BLaER1 treated with 17β-estradiol and CSF1 and Interleukin-3, amounts not matched to agents 10 nM and 100 nM (cell line): Measurements from ENCODE around the gene SLC10A3.

Experiments
- H3K27ac ChIP-seq, 11 experiments: shearing (Covaris generic); formaldehyde crosslinking; 2 replicates each; pipeline ENCODE4 v1.8.1; 2022
- H3K27me3 ChIP-seq, 11 experiments: shearing (Covaris generic); formaldehyde crosslinking; 2 replicates each; pipeline ENCODE4 v1.8.1; 2022
- H3K36me3 ChIP-seq, 11 experiments: shearing (Covaris generic); formaldehyde crosslinking; 2 replicates each; pipeline ENCODE4 v1.8.1; 2022
- H3K4me1 ChIP-seq, 10 experiments: shearing (Covaris generic); formaldehyde crosslinking; 2 replicates each; pipeline ENCODE4 v1.8.1; 2022
- H3K4me2 ChIP-seq, 11 experiments: shearing (Covaris generic); formaldehyde crosslinking; 2 replicates each; pipeline ENCODE4 v1.8.1; 2022
- H3K4me3 ChIP-seq, 10 experiments: shearing (Covaris generic); formaldehyde crosslinking; 2 replicates each; pipeline ENCODE4 v1.8.1; 2022
- H3K9ac ChIP-seq, 11 experiments: shearing (Covaris generic); formaldehyde crosslinking; 2 replicates each; pipeline ENCODE4 v1.8.1; 2022
- H3K9me3 ChIP-seq, 11 experiments: shearing (Covaris generic); formaldehyde crosslinking; replicated peaks in 1 of 11; 2 replicates each; pipeline ENCODE4 v1.8.1; 2022
- H4K20me1 ChIP-seq, 11 experiments: shearing (Covaris generic); formaldehyde crosslinking; 2 replicates each; pipeline ENCODE4 v1.8.1; 2022
- Cebpa-rat ChIP-seq, 11 experiments: shearing (Covaris generic); IDR thresholded peaks; 2 replicates each; pipeline ENCODE4 v1.8.1; 2022

SLC10A3 gene

DNA sequence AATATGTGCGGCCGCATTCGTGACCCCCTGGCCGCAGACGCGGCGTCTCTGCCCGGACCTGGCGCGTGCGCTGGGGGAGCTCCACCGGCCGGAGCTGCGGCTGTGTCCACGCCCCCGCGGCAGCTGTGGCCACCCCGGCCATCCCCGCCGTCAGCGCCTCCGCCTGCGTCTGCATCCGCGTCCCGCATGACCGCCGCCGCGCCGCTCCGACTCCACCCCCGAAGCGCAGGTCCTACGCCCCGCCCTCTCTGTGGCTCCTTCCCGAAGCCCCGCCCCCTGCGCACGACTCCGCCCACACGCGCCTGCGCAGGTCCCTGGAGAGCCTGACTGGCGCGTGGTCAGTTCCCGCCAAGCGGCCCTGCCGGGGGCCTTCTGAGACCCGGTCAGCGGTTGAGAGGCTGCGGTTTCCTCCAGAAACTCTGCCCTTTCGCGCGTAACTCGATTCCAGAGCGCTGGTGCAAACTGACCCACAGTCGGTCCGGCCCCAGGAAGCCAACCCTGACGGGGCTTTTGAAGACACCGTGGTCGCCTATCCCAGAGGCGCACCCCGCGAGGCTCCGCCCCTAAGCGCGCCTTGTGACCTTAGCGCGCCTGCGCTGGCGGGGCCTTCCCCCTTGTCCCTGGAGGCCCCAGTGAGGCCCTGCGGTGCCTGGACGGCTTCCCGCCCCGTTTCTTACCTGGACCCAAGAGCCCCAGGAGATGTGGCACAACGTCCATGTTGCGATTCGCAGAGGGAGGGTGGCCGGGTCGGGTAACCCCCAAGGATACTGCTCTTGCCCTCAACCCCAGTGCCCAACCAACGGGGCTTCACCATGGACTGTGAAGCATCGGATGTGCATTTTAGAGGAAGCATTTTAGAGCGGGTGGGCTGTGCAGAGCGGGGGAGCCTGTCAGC, 11.5 kb downstream of the SLC10A3 start, which contains the start of gene LAGE3:
Gene LAGE3, minus strand, starts transcription at position 554 of the 895 bp plus-strand sequence. Its CDS starts 366 bp downstream, at position 188.
- Histone ChIP-seq H3K4me1 (peaks cover 31 to 55% (median 39%) of the 10 kb centered on the region in 10 experiments), H3K4me3 (peak within 1 kb of the TSS; percentile 45 to 73 (median 62)), H3K9ac (peak within 1 kb of the TSS; percentile 60 to 81 (median 77)), H3K27me3 (peaks cover 34 to 73% (median 62%) of the 10 kb centered on the region in 11 experiments), H3K9me3 (peaks cover 0 to 8% (median 0%) of the 10 kb centered on the region in 11 experiments; a peak in 2 of 22 replicates), H3K27ac (peak within 1 kb of the TSS; percentile 40 to 89 (median 84)), H4K20me1 (peaks cover 0 to 27% (median 14%) of the 10 kb centered on the region in 11 experiments; a peak in 13 of 22 replicates), H3K36me3 (peaks cover 0 to 13% (median 4%) of the 10 kb centered on the region in 11 experiments; a peak in 7 of 22 replicates), H3K4me2 (peak within 1 kb of the TSS; percentile 49 to 91 (median 78))
- TF ChIP-seq Cebpa-rat (IDR thresholded peaks at IDR 0.05), result no peak

DNA sequence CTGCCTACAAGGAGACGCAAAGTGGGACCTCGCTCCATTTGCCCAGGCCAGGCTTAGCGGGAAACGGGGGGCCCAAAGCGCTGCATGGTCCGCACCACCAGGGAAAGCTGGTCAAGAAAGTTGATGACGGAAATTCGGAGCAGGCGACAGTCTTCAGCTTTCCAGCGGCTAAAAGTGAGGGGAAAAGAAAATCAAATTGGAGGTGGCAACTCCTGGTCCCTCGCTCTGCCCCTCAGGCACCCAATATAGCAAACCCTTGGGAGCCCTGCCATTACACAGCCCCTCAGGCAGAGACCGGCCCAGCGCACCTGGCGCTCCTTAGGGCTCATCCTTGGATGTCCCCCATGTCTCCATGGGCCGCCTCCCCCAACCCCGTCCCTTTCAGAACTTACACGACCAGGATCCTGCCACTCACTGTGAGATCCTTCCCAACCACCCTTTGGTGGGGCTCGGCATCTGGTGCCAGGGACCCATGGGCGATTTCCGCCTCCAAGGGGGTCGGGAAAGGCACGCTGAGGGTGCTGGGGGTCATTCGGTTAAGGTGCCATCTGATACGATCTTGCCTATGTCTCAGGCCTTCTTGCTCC, 12.4 kb downstream of the SLC10A3 start:
- Histone ChIP-seq H3K9ac (peak overlapping the region; percentile 60 to 81 (median 77); a peak in 21 of 22 replicates), H3K36me3 (peaks cover 0 to 17% (median 6%) of the 10 kb centered on the region in 11 experiments; a peak in 5 of 22 replicates), H3K4me2 (peak overlapping the region; percentile 49 to 91 (median 78)), H3K9me3 (peaks cover 0 to 8% (median 0%) of the 10 kb centered on the region in 11 experiments; a peak in 2 of 22 replicates), H3K27me3 (peaks cover 29 to 73% (median 59%) of the 10 kb centered on the region in 11 experiments), H3K4me3 (peak overlapping the region; percentile 45 to 73 (median 62)), H3K27ac (peak overlapping the region in 10 of 11 experiments; percentile 40 to 89 (median 83); a peak in 15 of 22 replicates), H4K20me1 (peaks cover 0 to 29% (median 15%) of the 10 kb centered on the region in 11 experiments; a peak in 14 of 22 replicates), H3K4me1 (peaks cover 21 to 45% (median 29%) of the 10 kb centered on the region in 10 experiments)
- TF ChIP-seq Cebpa-rat (IDR thresholded peaks at IDR 0.05), result no peak

DNA sequence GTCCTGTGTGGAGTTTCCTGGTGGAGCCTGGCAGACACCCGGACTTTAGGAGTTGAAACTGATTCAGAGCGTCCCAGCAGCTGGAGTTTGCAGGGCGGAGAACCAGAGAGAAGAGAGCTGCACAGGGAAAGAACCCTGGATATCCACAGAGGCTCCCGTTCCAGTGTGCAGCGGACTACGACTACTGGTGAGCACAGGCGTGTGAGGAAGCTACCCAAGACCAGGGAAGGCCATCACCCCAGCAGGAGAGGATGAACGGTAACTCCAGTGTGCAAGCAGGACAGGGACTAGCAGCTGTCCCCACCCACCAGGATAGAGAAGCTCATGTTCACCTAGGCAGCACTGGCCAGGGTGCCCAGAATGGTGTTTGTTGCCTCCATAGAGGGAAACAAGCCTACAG, 13.6 kb downstream of the SLC10A3 start:
- Histone ChIP-seq H3K4me3 (no peak overlapping the region), H3K27ac (no peak overlapping the region), H3K36me3 (peaks cover 0 to 28% (median 8%) of the 10 kb centered on the region in 11 experiments; a peak in 11 of 22 replicates), H4K20me1 (peaks cover 0 to 40% (median 14%) of the 10 kb centered on the region in 11 experiments; a peak in 14 of 22 replicates), H3K9me3 (peaks cover 0 to 8% (median 0%) of the 10 kb centered on the region in 11 experiments; a peak in 2 of 22 replicates), H3K9ac (no peak overlapping the region), H3K4me2 (peak overlapping the region in 2 of 11 experiments; percentile 6 to 34; a peak in 1 of 22 replicates), H3K27me3 (peaks cover 17 to 71% (median 49%) of the 10 kb centered on the region in 11 experiments), H3K4me1 (peaks cover 15 to 34% (median 21%) of the 10 kb centered on the region in 10 experiments; a peak in 19 of 20 replicates)
- TF ChIP-seq Cebpa-rat (IDR thresholded peaks at IDR 0.05), result no peak

DNA sequence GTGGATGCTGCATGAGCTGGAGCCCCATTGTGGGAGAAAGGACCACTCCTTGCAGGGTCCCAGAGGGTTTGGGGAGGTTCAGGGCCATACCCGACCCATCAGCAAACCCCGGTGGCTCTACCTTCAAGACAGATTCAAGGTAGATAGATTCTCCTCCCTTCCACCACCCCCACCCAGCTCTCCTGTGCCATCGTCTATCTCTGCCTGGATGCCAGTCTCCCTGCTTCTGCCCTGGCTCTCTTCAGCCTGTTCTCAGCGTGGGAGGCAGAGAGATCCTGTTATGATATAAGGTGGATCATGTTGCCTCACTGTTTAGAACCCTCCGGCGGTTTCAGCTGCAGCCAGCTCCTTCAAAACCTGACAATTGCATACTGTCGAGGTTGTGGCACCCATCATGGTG, 16.7 kb downstream of the SLC10A3 start:
- peaks cover 0 to 15% (median 6%) of the 10 kb centered on the region in 11 experiments; a peak in 7 of 22 replicates for H3K9me3 ChIP-seq
- H3K9ac ChIP-seq, result no peak overlapping the region
- no peak overlapping the region for H3K4me3 ChIP-seq
- H3K27me3 ChIP-seq, result peaks cover 0 to 55% (median 35%) of the 10 kb centered on the region in 11 experiments; a peak in 21 of 22 replicates
- H3K4me2 ChIP-seq, result no peak overlapping the region
- H3K36me3 ChIP-seq, result peaks cover 6 to 60% (median 38%) of the 10 kb centered on the region in 11 experiments; a peak in 20 of 22 replicates
- peaks cover 6 to 17% (median 11%) of the 10 kb centered on the region in 10 experiments; a peak in 17 of 20 replicates for H3K4me1 ChIP-seq
- TF ChIP-seq Cebpa-rat (IDR thresholded peaks at IDR 0.05), result no peak
- no peak overlapping the region for H3K27ac ChIP-seq
- H4K20me1 ChIP-seq, result peaks cover 0 to 63% (median 26%) of the 10 kb centered on the region in 11 experiments; a peak in 16 of 22 replicates

DNA sequence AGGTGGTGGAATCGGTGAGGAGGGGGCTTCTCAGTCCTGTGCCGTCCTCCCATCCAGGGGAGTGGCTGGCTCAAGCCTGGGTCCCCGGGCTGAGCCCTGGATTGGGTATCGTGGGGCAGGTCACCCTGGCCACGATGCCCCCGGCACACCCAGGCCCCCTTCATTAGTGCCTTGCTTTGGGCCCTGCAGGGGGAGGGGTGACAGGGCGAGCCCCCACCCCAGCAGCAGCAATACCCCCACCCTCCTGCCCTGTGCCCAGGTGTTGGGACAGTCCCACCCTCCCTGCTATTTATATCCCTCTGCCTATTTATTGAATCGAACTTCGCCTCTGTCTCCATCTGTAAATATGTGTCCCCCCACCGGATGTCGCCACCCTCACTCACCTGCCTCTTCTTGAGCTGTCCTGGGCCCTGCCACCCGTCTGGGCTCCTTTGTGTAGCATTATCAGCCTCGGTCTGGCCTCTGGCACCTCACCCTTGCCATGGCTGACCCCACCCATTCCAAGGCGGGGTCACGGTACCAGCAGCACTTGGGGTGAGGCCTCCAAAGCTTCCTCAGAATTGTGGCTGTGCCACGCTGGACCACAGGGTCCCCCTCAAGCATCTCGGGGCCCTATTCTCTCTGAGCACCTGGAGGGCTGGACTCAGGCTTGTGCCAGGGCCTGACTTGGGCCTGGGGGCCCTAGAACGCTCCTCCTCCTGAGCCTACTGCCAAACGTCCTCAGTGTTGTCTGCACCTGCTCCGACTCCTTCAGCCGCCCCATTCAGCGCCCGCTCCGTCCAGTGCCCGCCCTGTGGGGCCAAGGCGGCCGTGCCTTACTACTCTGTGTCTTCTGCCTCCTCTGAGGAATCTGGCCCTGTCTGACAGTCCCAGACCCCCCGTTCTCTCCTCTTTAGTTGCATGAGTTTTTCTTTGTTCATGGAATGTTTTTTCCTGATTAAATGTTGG, 17.5 kb downstream of the SLC10A3 start:
- Histone ChIP-seq H3K27ac (no peak overlapping the region), H3K27me3 (peaks cover 0 to 52% (median 32%) of the 10 kb centered on the region in 11 experiments; a peak in 21 of 22 replicates), H3K4me2 (no peak overlapping the region), H3K36me3 (peaks cover 8 to 67% (median 45%) of the 10 kb centered on the region in 11 experiments; a peak in 21 of 22 replicates), H3K4me3 (no peak overlapping the region), H3K4me1 (peaks cover 4 to 14% (median 9%) of the 10 kb centered on the region in 10 experiments; a peak in 17 of 20 replicates), H3K9ac (no peak overlapping the region), H4K20me1 (peaks cover 0 to 71% (median 30%) of the 10 kb centered on the region in 11 experiments; a peak in 16 of 22 replicates), H3K9me3 (peaks cover 0 to 20% (median 12%) of the 10 kb centered on the region in 11 experiments; a peak in 9 of 22 replicates)
- no peak for TF ChIP-seq Cebpa-rat (IDR thresholded peaks at IDR 0.05)

DNA sequence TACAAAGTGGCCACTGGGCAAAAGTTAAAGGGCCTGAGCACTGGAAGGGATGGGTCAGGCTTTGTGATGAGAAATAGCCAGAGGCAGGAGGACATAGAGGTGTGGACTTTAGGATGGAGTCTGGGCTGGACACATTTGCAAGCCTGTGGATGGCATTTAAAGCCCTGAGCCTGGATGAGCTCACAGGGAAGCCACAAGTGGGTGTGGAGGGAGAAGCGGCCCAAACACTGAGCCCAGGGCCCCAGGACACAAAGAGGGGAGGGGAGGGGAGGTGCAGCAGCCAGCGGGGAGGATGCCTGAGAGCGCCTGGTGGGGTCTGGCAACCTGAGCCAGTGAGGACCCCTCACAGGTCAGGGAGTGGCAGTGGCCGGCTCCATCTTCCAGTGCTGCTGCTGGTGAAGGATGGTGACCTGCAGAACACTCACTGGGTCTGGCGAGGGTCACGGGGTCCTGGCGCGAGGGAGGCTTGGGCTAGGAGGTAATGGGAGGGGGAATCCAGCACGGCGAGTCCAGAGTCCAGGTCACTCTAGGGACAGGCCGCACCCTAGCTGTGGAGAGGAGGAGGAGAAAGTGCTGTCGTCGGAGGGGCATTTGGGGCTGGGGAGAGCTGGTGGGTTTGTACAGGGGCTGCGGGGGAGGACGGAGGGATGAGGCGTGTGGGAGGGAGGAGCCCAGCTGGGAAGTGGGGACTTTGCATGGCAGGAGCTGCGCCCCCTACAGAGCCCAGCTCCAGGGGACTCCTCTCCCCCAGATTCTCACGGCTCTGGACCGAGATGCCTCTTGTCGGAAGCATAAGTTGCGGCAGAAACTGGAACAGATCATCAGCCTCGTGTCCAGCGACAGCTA, 18.4 kb downstream of the SLC10A3 start:
- H3K4me3 ChIP-seq, result no peak overlapping the region
- H3K9me3 ChIP-seq, result peaks cover 0 to 23% (median 18%) of the 10 kb centered on the region in 11 experiments; a peak in 10 of 22 replicates
- peaks cover 0 to 6% (median 4%) of the 10 kb centered on the region in 10 experiments; a peak in 5 of 20 replicates for H3K4me1 ChIP-seq
- H3K9ac ChIP-seq, result no peak overlapping the region
- H3K4me2 ChIP-seq, result no peak overlapping the region
- H3K27ac ChIP-seq, result no peak overlapping the region
- no peak for TF ChIP-seq Cebpa-rat (IDR thresholded peaks at IDR 0.05)
- H4K20me1 ChIP-seq, result peaks cover 0 to 75% (median 27%) of the 10 kb centered on the region in 11 experiments; a peak in 16 of 22 replicates
- peaks cover 0 to 44% (median 25%) of the 10 kb centered on the region in 11 experiments; a peak in 20 of 22 replicates for H3K27me3 ChIP-seq
- peaks cover 8 to 73% (median 52%) of the 10 kb centered on the region in 11 experiments; a peak in 21 of 22 replicates for H3K36me3 ChIP-seq
